Liver (tissue), 9 donors: Measurements from ENCODE around the gene HMSD. TPM values are rescaled to one million over a fixed set of nuclear protein-coding genes. Genes with fewer than 3 reads are reported as not detected.

Source experiments
- DNase-seq: peaks from one replicate; pipeline ENCODE4 v3.0.0-alpha.2; 2017; ENCODE audit warnings: low spot score
- H3K27ac ChIP-seq, 2 donors: one replicate each; pipeline ENCODE4 v1.7.0; 2013; ENCODE audit warnings: inconsistent platforms in 2 of 2, low read length in 2 of 2, control low read depth in 1 of 2, low read depth in 1 of 2, mild to moderate bottlenecking in 1 of 2
- H3K27me3 ChIP-seq, 4 donors: one replicate each; pipeline versions ENCODE4 v1.6.1 to v1.7.0; 2013; ENCODE audit warnings: low read length in 3 of 4, inconsistent platforms in 1 of 4, mild to moderate bottlenecking in 1 of 4, moderate library complexity in 1 of 4; ENCODE audit not compliant: control insufficient read depth in 4 of 4, insufficient read depth in 4 of 4
- H3K36me3 ChIP-seq, 4 donors: one replicate each; pipeline versions ENCODE4 v1.6.1 to v1.7.0; 2013; ENCODE audit warnings: low read length in 3 of 4, mild to moderate bottlenecking in 3 of 4, low read depth in 1 of 4, moderate library complexity in 1 of 4; ENCODE audit not compliant: control insufficient read depth in 4 of 4, insufficient read depth in 3 of 4
- H3K4me1 ChIP-seq, 4 donors: one replicate each; pipeline versions ENCODE4 v1.6.1 to v1.7.0; 2013; ENCODE audit warnings: low read length in 3 of 4, mild to moderate bottlenecking in 3 of 4, moderate library complexity in 1 of 4; ENCODE audit not compliant: control insufficient read depth in 4 of 4, insufficient read depth in 4 of 4
- H3K4me3 ChIP-seq, 3 donors: one replicate each; pipeline versions ENCODE4 v1.6.1 to v1.7.0; 2013; ENCODE audit warnings: low read length in 3 of 3, control low read depth in 1 of 3, low read depth in 1 of 3, mild to moderate bottlenecking in 1 of 3
- H3K9ac ChIP-seq, 2 donors: one replicate each; pipeline ENCODE4 v1.7.0; 2013; ENCODE audit warnings: low read length in 2 of 2, mild to moderate bottlenecking in 2 of 2, moderate library complexity in 2 of 2, control low read depth in 1 of 2, low read depth in 1 of 2
- H3K9me3 ChIP-seq, 4 donors: one replicate each; pipeline versions ENCODE4 v1.6.1 to v1.7.0; 2013; ENCODE audit warnings: low read length in 3 of 4; ENCODE audit not compliant: control insufficient read depth in 4 of 4
- EGR1 ChIP-seq, 2 donors: IDR thresholded peaks; 2 replicates each; pipeline ENCODE4 v1.6.1; 2016 to 2018; ENCODE audit warnings: antibody characterized with exemption in 2 of 2, low read depth in 2 of 2
- FOXA1 ChIP-seq: IDR thresholded peaks from 2 replicates; pipeline ENCODE4 v1.6.1; 2016; ENCODE audit warnings: antibody characterized with exemption
- FOXA2 ChIP-seq: IDR thresholded peaks from 2 replicates; pipeline ENCODE4 v1.6.1; 2016; ENCODE audit warnings: antibody characterized with exemption
- GABPA ChIP-seq, 2 donors: IDR thresholded peaks in 1 of 2; conservative IDR thresholded peaks in 1 of 2; 2 replicates each; pipeline ENCODE4 v1.6.1; 2016; ENCODE audit warnings: antibody characterized with exemption in 2 of 2, mild to moderate bottlenecking in 1 of 2, moderate library complexity in 1 of 2
- HNF4A ChIP-seq, 2 donors: conservative IDR thresholded peaks; 2 replicates each; pipeline ENCODE4 v1.6.1; 2016; ENCODE audit warnings: antibody characterized with exemption in 2 of 2, mild to moderate bottlenecking in 2 of 2
- HNF4G ChIP-seq: IDR thresholded peaks from 2 replicates; pipeline ENCODE4 v1.6.1; 2016; ENCODE audit warnings: antibody characterized with exemption
- JUND ChIP-seq, 2 donors: IDR thresholded peaks; 2 replicates each; pipeline ENCODE4 v1.6.1; 2016; ENCODE audit warnings: antibody characterized with exemption in 2 of 2
- NR2F2 ChIP-seq: IDR thresholded peaks from 2 replicates; pipeline ENCODE4 v1.6.1; 2016; ENCODE audit warnings: antibody characterized with exemption
- RAD21 ChIP-seq, 2 donors: IDR thresholded peaks; 2 replicates each; pipeline ENCODE4 v1.6.1; 2016; ENCODE audit warnings: antibody characterized with exemption in 2 of 2, mild to moderate bottlenecking in 2 of 2
- RXRA ChIP-seq, 2 donors: IDR thresholded peaks; 2 replicates each; pipeline ENCODE4 v1.6.1; 2017 to 2018; ENCODE audit warnings: antibody characterized with exemption in 2 of 2, mild to moderate bottlenecking in 1 of 2
- TAF1 ChIP-seq: conservative IDR thresholded peaks from 2 replicates; pipeline ENCODE4 v1.6.1; 2016; ENCODE audit warnings: antibody characterized with exemption, mild to moderate bottlenecking
- YY1 ChIP-seq: IDR thresholded peaks from 2 replicates; pipeline ENCODE4 v1.6.1; 2016; ENCODE audit warnings: antibody characterized with exemption, mild to moderate bottlenecking
- WGBS: extraction: QIAGEN DNeasy Blood & Tissue Kit; methylation state at CpG from one replicate; pipeline ENCODE4 v1.1.7; 2013; 5-methylcytosine and 5-hydroxymethylcytosine counted together
- polyA plus RNA-seq, 2 donors: library from polyadenylated mRNA; stranded (reverse) in 1 of 2; unstranded in 1 of 2; fragments of 200-250 nt in 1 of 2; fragments of >200 nt in 1 of 2; fragmentation: Nextera tagmentation in 1 of 2; extraction: Ambion mirVana in 1 of 2; gene quantifications; one replicate each; pipeline versions ENCODE4 v1.2.1 to v1.2.3, GENCODE V29; 2013 to 2015
- total RNA-seq, 2 donors: library from RNA; depleted of rRNA; stranded (reverse); fragments of >200 nt; gene quantifications; one replicate each; pipeline ENCODE4 v1.2.3, GENCODE V29; 2014
- TF ChIP-seq, protein P1 (sequence below): IDR thresholded peaks from 2 replicates; pipeline ENCODE4 v1.6.1; 2016; ENCODE audit warnings: antibody characterized with exemption
- TF ChIP-seq, protein P2 (sequence below): fragments of 150-350 bp; IDR thresholded peaks from 2 replicates; pipeline ENCODE4 v1.5.1; 2017; ENCODE audit warnings: improper control_type of control experiment, low read depth, low read length; ENCODE audit not compliant: missing input control
- TF ChIP-seq, protein P3 (sequence below): IDR thresholded peaks from 2 replicates; pipeline ENCODE4 v1.6.1; 2016; ENCODE audit warnings: antibody characterized with exemption
- TF ChIP-seq, protein P4 (sequence below): IDR thresholded peaks from 2 replicates; pipeline ENCODE4 v1.6.1; 2016; ENCODE audit warnings: antibody characterized with exemption, mild to moderate bottlenecking
- TF ChIP-seq, protein P5 (sequence below): IDR thresholded peaks from 2 replicates; pipeline ENCODE4 v1.6.1; 2016; ENCODE audit warnings: antibody characterized with exemption
- donor health status: healthy.
- donor health status: healthy.
- donor health status: healthy.
- donor health status: healthy.
- donor health status: healthy.

HMSD gene
- total and polyA plus RNA-seq, 4 donors = 0.13 to 0.28 (median 0.14) TPM; not detected in 1

DNA sequence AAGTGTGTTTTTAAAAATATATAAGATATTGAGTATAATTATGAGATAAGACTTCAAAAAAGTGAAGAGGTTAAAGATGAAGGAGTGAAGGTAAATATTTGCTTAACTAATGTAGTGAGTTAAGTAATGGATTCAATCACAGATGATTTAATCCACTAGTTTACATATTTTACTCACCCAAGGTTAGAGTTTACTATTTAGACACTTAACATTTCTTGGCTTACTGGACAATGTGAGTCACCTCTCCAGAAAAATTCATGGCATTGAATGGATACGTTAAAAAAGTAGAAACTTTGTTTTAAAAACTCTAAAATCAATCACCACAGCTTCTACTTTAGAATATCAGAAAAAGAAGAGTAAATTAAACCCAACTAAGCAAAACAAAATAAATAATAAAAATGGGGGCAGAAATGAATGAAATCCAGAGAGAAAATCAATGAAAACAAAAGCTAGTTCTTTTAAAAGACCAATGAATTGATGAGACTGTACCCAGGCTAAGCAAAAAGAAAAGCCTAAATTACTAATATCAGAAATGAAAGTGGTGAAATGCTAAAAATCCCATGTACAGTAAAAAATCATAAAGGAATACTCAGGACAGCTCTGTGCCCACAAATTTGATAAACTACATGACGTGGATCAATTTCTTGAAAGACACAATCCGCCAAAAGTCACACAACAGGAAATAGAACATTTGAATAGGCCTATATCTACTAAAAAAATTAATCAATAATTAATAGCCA is 1.9 kb upstream of the HMSD start:
- H3K27me3 ChIP-seq = no peaks in the 10 kb centered on the region
- DNase-seq = no peak
- no peak for TF ChIP-seq HNF4A (conservative IDR thresholded peaks at IDR 0.05)
- TF ChIP-seq GABPA (IDR thresholded peaks at IDR 0.05 in 1 of 2, conservative IDR thresholded peaks at IDR 0.05 in 1 of 2) = no peak
- TF ChIP-seq YY1 = no peak
- TF ChIP-seq RXRA (IDR thresholded peaks at IDR 0.05) = no peak
- no peak for TF ChIP-seq FOXA1
- no peak for TF ChIP-seq HNF4G
- no peak for TF ChIP-seq TAF1
- TF ChIP-seq FOXA2 = no peak
- TF ChIP-seq, protein P1, sequence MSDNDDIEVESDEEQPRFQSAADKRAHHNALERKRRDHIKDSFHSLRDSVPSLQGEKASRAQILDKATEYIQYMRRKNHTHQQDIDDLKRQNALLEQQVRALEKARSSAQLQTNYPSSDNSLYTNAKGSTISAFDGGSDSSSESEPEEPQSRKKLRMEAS = no peak
- TF ChIP-seq, protein P2, sequence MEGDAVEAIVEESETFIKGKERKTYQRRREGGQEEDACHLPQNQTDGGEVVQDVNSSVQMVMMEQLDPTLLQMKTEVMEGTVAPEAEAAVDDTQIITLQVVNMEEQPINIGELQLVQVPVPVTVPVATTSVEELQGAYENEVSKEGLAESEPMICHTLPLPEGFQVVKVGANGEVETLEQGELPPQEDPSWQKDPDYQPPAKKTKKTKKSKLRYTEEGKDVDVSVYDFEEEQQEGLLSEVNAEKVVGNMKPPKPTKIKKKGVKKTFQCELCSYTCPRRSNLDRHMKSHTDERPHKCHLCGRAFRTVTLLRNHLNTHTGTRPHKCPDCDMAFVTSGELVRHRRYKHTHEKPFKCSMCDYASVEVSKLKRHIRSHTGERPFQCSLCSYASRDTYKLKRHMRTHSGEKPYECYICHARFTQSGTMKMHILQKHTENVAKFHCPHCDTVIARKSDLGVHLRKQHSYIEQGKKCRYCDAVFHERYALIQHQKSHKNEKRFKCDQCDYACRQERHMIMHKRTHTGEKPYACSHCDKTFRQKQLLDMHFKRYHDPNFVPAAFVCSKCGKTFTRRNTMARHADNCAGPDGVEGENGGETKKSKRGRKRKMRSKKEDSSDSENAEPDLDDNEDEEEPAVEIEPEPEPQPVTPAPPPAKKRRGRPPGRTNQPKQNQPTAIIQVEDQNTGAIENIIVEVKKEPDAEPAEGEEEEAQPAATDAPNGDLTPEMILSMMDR = no peak
- no peak for TF ChIP-seq RAD21 (IDR thresholded peaks at IDR 0.05)
- TF ChIP-seq NR2F2 = no peak
- TF ChIP-seq, protein P3, sequence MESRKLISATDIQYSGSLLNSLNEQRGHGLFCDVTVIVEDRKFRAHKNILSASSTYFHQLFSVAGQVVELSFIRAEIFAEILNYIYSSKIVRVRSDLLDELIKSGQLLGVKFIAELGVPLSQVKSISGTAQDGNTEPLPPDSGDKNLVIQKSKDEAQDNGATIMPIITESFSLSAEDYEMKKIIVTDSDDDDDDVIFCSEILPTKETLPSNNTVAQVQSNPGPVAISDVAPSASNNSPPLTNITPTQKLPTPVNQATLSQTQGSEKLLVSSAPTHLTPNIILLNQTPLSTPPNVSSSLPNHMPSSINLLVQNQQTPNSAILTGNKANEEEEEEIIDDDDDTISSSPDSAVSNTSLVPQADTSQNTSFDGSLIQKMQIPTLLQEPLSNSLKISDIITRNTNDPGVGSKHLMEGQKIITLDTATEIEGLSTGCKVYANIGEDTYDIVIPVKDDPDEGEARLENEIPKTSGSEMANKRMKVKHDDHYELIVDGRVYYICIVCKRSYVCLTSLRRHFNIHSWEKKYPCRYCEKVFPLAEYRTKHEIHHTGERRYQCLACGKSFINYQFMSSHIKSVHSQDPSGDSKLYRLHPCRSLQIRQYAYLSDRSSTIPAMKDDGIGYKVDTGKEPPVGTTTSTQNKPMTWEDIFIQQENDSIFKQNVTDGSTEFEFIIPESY = no peak
- no peak for TF ChIP-seq JUND (IDR thresholded peaks at IDR 0.05)
- no peak overlapping the region for H3K27ac ChIP-seq
- peaks cover 0 to 8% (median 3%) of the 10 kb centered on the region in 4 donors for H3K4me1 ChIP-seq
- 89% methylated on average over 3 of the region's 3 CpGs for WGBS
- no peak overlapping the region for H3K9ac ChIP-seq
- H3K36me3 ChIP-seq = no peaks in the 10 kb centered on the region
- H3K9me3 ChIP-seq = no peaks in the 10 kb centered on the region
- H3K4me3 ChIP-seq = no peak overlapping the region

DNA sequence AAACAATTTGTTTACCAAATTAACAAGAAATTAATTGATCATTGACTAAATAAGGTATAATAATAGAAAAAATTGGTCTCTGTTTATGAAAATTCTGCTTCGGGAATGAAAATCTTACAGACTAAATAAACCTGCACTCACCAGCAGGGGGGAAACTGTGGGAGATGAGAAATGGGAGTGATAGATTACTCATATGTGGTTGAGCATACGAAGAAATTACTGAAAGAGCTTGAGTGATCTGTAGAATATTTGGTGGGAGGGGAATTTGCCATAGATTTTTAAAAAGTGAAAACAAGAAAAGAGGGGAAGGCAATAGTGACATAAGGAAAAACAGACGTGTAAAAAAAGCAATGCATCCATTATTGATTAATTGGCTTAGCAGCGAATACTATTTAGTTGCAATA is 2.2 kb downstream of the HMSD start:
- TF ChIP-seq HNF4G = no peak
- no peak for TF ChIP-seq RXRA (IDR thresholded peaks at IDR 0.05)
- TF ChIP-seq, protein P2 = no peak
- no peak for TF ChIP-seq JUND (IDR thresholded peaks at IDR 0.05)
- TF ChIP-seq NR2F2 = no peak
- TF ChIP-seq, protein P4, sequence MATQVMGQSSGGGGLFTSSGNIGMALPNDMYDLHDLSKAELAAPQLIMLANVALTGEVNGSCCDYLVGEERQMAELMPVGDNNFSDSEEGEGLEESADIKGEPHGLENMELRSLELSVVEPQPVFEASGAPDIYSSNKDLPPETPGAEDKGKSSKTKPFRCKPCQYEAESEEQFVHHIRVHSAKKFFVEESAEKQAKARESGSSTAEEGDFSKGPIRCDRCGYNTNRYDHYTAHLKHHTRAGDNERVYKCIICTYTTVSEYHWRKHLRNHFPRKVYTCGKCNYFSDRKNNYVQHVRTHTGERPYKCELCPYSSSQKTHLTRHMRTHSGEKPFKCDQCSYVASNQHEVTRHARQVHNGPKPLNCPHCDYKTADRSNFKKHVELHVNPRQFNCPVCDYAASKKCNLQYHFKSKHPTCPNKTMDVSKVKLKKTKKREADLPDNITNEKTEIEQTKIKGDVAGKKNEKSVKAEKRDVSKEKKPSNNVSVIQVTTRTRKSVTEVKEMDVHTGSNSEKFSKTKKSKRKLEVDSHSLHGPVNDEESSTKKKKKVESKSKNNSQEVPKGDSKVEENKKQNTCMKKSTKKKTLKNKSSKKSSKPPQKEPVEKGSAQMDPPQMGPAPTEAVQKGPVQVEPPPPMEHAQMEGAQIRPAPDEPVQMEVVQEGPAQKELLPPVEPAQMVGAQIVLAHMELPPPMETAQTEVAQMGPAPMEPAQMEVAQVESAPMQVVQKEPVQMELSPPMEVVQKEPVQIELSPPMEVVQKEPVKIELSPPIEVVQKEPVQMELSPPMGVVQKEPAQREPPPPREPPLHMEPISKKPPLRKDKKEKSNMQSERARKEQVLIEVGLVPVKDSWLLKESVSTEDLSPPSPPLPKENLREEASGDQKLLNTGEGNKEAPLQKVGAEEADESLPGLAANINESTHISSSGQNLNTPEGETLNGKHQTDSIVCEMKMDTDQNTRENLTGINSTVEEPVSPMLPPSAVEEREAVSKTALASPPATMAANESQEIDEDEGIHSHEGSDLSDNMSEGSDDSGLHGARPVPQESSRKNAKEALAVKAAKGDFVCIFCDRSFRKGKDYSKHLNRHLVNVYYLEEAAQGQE = no peak
- TF ChIP-seq, protein P3 = no peak
- no peak for TF ChIP-seq GABPA (IDR thresholded peaks at IDR 0.05 in 1 of 2, conservative IDR thresholded peaks at IDR 0.05 in 1 of 2)
- TF ChIP-seq FOXA2 = no peak
- no peak for TF ChIP-seq HNF4A (conservative IDR thresholded peaks at IDR 0.05)
- TF ChIP-seq FOXA1 = no peak
- TF ChIP-seq, protein P5, sequence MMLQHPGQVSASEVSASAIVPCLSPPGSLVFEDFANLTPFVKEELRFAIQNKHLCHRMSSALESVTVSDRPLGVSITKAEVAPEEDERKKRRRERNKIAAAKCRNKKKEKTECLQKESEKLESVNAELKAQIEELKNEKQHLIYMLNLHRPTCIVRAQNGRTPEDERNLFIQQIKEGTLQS = no peak
- no peak for TF ChIP-seq TAF1
- TF ChIP-seq, protein P1 = no peak
- no peak for TF ChIP-seq RAD21 (IDR thresholded peaks at IDR 0.05)
- TF ChIP-seq EGR1 (IDR thresholded peaks at IDR 0.05; ENCODE audit: low read depth in 2 of 2) = no peak
- 86% methylated on average over 4 of the region's 4 CpGs for WGBS
- H3K9me3 ChIP-seq = no peaks in the 10 kb centered on the region

More for the DNA sequence above, 2.2 kb downstream of the HMSD start:
- Histone ChIP-seq H3K36me3 (no peaks in the 10 kb centered on the region), H3K9ac (no peak overlapping the region), H3K27ac (no peak overlapping the region), H3K4me3 (no peak overlapping the region), H3K4me1 (peaks cover 0 to 8% (median 3%) of the 10 kb centered on the region in 4 donors), H3K27me3 (no peaks in the 10 kb centered on the region)
- DNase-seq = no peak
